ENCODE measurements around the gene MINDY2. TPM values are rescaled to one million over a fixed set of nuclear protein-coding genes. Genes with fewer than 3 reads are reported as not detected.

The MINDY2 gene
- total RNA-seq, 2 donors from 2014 or later: 20.1 to 30.0 TPM

DNA sequence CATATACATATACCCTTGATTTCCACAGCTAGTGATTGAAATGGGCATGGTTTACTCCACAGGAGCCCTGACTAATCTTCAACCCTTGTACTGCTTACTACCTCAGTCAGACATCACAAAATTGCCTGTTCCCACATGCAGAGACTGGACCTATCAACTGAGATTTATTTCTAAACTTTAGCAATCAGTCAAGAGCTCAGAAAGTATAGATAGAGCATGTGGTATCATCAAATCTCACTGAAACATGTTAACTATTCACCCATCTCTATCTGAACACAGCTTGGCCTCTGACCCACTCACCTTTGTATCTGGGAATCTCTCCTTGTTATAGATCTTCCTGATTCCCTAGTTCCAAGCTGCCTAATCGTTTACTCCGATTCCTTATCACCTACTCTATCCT is 36.2 kb upstream of the MINDY2 start:
- H3K27me3 ChIP-seq: no peaks in the 10 kb centered on the region
- TF ChIP-seq, protein P1, sequence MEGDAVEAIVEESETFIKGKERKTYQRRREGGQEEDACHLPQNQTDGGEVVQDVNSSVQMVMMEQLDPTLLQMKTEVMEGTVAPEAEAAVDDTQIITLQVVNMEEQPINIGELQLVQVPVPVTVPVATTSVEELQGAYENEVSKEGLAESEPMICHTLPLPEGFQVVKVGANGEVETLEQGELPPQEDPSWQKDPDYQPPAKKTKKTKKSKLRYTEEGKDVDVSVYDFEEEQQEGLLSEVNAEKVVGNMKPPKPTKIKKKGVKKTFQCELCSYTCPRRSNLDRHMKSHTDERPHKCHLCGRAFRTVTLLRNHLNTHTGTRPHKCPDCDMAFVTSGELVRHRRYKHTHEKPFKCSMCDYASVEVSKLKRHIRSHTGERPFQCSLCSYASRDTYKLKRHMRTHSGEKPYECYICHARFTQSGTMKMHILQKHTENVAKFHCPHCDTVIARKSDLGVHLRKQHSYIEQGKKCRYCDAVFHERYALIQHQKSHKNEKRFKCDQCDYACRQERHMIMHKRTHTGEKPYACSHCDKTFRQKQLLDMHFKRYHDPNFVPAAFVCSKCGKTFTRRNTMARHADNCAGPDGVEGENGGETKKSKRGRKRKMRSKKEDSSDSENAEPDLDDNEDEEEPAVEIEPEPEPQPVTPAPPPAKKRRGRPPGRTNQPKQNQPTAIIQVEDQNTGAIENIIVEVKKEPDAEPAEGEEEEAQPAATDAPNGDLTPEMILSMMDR (IDR thresholded peaks at IDR 0.05): no peak
- no peak for DNase-seq (ENCODE audit: low spot score)
- peaks cover 0 to 71% of the 10 kb centered on the region in 2 donors for H3K4me1 ChIP-seq
- H3K27ac ChIP-seq: no peak overlapping the region
- no peaks in the 10 kb centered on the region for H3K36me3 ChIP-seq
- H3K9me3 ChIP-seq: no peaks in the 10 kb centered on the region
- H3K4me3 ChIP-seq: no peak overlapping the region

GRCh38 chr15:58736018-58736643 is 35.0 kb upstream of the MINDY2 start:
- Histone ChIP-seq H3K9me3 (no peaks in the 10 kb centered on the region), H3K27ac (no peak overlapping the region), H3K27me3 (no peaks in the 10 kb centered on the region), H3K36me3 (no peaks in the 10 kb centered on the region), H3K4me1 (peaks cover 0 to 75% of the 10 kb centered on the region in 2 donors), H3K4me3 (no peak overlapping the region)
- TF ChIP-seq, protein P1 (IDR thresholded peaks at IDR 0.05): no peak
- no peak for DNase-seq (ENCODE audit: low spot score)

GRCh38 chr15:58737298-58737697 is 33.8 kb upstream of the MINDY2 start:
- Histone ChIP-seq H3K27ac (no peak overlapping the region), H3K4me3 (no peak overlapping the region), H3K36me3 (no peaks in the 10 kb centered on the region), H3K4me1 (peaks cover 0 to 74% of the 10 kb centered on the region in 2 donors), H3K9me3 (no peaks in the 10 kb centered on the region), H3K27me3 (no peaks in the 10 kb centered on the region)
- TF ChIP-seq, protein P1 (IDR thresholded peaks at IDR 0.05): no peak
- DNase-seq (ENCODE audit: low spot score): no peak

GRCh38 chr15:58738046-58738707 is 32.9 kb upstream of the MINDY2 start:
- no peaks in the 10 kb centered on the region for H3K36me3 ChIP-seq
- no peak for DNase-seq (ENCODE audit: low spot score)
- H3K9me3 ChIP-seq: no peaks in the 10 kb centered on the region
- H3K4me1 ChIP-seq: peaks cover 0 to 75% of the 10 kb centered on the region in 2 donors
- no peak overlapping the region for H3K4me3 ChIP-seq
- peak overlapping the region in 1 of 2 donors; percentile 30 for H3K27ac ChIP-seq
- H3K27me3 ChIP-seq: no peaks in the 10 kb centered on the region
- TF ChIP-seq, protein P1 (IDR thresholded peaks at IDR 0.05): no peak

DNA sequence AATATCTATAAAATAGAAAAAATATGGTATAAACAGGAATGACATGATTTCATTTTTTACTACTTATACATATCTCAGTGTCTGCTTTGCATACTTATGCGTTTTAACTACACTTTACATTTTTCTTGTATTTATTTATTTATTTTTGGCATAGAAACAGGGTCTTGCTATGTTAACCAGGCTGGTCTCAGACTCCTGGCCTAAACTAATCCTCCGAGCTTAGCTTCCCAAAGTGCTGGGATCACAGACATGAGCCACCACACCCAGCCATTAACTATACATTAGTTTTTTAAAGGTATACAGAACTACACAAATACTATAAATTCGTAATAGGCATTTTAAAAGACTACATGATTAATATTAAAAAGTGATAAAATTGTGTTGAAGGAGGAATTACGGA is 30.7 kb upstream of the MINDY2 start:
- Histone ChIP-seq H3K27ac (peak overlapping the region in 1 of 2 donors; percentile 19), H3K9me3 (no peaks in the 10 kb centered on the region), H3K27me3 (no peaks in the 10 kb centered on the region), H3K4me3 (no peak overlapping the region), H3K36me3 (no peaks in the 10 kb centered on the region), H3K4me1 (peaks cover 0 to 88% of the 10 kb centered on the region in 2 donors)
- no peak for DNase-seq (ENCODE audit: low spot score)
- TF ChIP-seq, protein P1 (IDR thresholded peaks at IDR 0.05): no peak

Measured in right atrium auricular region (tissue), 2 donors.